HG03175 (cell line): ENCODE results near the gene KAT7.

Experiments used
- ATAC-seq: cut with Tn5 transposase; IDR thresholded peaks from one replicate; pipeline ENCODE4 v1.9.1; 2021; ENCODE audit warnings: mild to moderate bottlenecking, moderate library complexity; ENCODE audit not compliant: unreplicated experiment

The KAT7 gene

GRCh38 chr17:49836111-49837030 is 47.9 kb downstream of the KAT7 start:
- no peak for ATAC-seq

- ATAC-seq, result no peak
These were observed 51.0 kb downstream of the KAT7 start for GRCh38 chr17:49839455-49839854.

GRCh38 chr17:49841548-49841947 is 53.1 kb downstream of the KAT7 start:
- ATAC-seq, result no peak

- no peak for ATAC-seq
These were observed 53.9 kb downstream of the KAT7 start for GRCh38 chr17:49842371-49842770.

- ATAC-seq, result no peak
These were observed 54.4 kb downstream of the KAT7 start for GRCh38 chr17:49842846-49843245.

DNA sequence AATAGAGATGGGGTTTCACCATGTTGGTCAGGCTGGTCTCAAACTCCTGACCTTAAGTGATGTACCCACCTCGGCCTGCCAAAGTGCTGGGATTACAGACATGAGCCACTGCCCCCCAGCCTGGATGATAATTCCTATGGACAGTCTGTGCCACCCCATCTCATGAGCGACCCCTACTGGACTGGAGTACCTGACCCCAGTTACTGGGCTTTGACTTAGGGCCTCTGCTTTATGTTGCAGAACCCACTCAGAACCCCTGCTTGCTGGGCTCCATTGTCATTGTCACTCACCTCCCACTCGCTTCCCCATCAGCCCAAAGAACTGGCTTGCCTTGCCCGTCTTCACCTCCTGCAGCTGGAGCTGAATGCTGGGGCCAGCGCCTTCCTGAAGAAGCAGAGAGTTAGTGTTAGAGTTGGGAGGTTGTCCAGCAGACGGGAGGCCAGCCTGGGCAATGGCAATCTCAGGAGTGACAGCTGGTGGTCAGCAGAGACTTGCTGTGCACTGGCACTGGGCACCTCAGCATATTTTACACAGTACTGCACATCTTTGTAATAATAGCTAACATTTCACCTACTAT is 55.4 kb downstream of the KAT7 start:
- ATAC-seq, result no peak

- no peak for ATAC-seq
These were observed 56.8 kb downstream of the KAT7 start for GRCh38 chr17:49845321-49845720.

DNA sequence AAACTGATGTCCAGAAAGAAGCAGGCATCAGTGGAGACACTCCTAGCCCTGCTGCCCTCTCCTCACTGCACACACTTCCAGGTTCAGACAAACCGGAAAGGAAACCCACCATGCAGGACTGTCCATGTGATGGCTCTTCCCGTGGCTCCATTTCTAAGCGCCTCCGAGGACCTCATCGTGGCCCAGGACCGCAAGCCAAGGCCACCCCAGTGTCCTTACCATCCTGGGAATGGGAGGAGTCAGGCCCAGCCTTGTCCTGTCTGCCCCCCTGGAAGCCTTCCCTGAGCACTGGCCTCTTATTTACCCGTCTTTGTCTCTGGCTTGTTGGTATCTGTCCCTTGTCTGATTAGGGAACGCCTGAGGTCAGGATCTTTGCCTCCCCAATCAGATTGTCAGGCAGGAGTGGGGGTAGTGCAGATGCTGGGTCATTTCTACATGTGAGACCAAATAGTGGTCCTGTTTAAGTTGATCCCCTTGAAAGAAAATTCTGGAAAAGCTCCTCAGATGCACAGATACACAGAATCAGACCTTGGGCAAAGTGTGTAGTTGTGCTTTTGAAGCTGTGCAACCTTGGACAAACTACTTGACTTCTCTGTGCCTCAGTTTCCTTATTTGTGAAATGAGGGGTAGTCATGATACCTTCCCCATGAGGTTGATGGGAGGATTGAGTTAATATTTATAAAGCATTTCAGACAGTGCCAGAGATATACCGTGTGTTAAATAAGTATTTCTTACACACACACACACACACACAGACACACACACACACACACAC is 58.6 kb downstream of the KAT7 start:
- ATAC-seq, result no peak

DNA sequence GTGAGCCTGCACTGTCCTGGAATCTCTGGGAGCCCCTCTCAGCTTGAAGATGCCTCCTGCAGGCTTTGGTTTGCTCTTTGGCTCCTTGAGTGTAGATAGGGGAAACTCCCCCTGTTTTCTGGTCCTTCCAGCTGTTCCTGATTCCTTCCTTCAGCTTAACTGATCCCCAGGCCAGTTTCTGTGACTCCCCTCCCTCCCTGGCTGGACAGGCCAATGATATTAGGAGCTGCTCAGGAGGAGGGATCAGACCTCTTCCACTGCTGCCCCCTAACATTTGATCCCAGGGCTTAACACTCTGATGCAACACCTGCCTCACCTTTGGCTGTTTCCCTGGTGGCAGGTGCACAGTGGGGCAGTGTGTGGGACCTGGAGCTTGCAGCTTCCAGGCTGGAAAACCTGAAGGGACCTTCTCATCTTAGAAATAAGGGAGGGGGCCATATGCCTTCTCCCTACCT is 59.6 kb downstream of the KAT7 start, which contains the start of gene TAC4:
Gene TAC4 (minus strand): TSS at position 51 of the 455 bp plus-strand sequence. CDS start 52 bp downstream, outside the sequence.
- ATAC-seq, result no peak

- no peak for ATAC-seq
These were observed 60.3 kb downstream of the KAT7 start for GRCh38 chr17:49848739-49849138.

- ATAC-seq, result no peak
These were observed 61.7 kb downstream of the KAT7 start for GRCh38 chr17:49850218-49850610.

GRCh38 chr17:49850772-49851386 is 62.4 kb downstream of the KAT7 start:
- no peak for ATAC-seq

- ATAC-seq, result no peak
These were observed 63.2 kb downstream of the KAT7 start for GRCh38 chr17:49851387-49852291.

- no peak for ATAC-seq
These were observed 65.1 kb downstream of the KAT7 start for GRCh38 chr17:49853470-49854015.

DNA sequence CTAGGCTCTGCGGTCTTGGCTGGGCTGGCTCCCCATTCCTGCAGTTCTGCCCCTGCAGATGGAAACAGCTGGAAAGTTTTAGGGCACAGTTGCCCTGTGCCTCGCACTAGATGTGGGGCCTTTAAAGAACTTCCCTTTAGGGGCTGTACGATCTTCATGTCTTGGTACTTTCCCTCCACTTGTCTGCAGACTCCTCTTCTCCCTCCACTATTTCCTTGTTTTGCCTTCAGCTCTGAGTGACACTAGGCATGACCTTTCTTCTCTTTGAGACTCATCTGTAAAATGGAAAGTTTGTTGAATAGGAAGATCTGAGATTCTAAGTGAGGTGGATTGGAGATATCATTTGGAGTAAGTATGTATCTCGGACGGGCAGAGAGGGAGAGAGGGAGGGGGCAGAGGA is 65.6 kb downstream of the KAT7 start:
- no peak for ATAC-seq

DNA sequence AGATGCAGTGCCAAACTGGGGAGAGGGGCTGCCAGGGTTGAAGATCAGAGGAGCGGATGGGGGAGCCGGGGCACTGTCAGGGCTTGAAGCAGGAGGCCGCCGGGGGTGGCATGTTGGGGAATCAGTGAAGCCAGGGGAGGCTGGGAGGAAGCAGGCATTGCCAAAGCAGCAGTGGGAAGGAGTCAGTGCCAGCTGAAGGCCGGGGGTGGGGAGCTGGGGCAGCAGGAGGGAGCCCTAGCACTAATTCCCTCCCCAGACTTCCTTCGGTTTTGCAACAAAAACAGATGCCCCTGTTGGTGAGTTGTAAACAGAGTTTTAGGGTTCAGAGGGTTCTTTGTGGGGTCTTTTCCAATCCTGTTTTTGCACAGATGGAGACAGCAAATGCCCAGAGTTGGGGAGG is 70.3 kb downstream of the KAT7 start:
- ATAC-seq, result no peak

- ATAC-seq, result no peak
These were observed 71.8 kb downstream of the KAT7 start for GRCh38 chr17:49859991-49860953.

DNA sequence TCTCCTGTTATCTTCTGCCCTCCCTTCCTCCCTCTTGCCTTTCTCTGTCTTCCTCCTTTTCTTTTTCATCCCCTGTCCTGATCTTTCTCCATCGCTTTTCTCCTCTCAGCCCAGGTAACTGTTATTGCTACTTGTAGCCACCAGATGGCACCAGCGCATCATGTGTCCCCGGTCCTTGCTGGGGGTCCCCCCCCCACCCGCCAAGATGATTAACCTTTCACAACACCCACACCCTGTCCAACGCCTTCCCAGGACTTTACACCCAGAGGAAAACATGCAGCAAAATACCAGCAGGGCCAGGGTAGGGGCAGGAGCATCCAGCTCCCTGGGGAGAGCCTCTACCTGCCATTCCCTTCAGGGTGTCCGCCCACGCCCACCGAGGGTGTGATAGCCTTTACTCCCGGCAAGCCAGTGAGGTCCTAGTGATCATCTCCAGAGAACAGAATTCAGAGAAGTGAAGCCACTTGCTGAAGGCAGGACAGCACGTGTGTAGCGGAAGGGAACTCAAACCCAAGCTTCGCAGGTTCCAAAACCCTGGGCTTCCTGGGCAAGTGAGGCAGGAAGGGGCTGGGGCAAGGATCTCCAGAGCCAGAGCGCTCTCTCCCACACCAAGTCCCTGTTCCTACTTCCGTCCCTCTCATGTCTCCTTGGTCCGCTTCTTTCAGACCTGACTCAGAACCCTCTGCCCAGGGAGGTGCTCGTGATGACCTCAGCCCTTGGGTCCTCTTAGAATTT is 72.8 kb downstream of the KAT7 start:
- no peak for ATAC-seq
